ENCODE data around the gene MAPKAP1.

- TF ChIP-seq EZH2 (IDR thresholded peaks at IDR 0.05; ENCODE audit: insufficient read depth, poor library complexity, severe bottlenecking) (no peak), EZH2phosphoT487 (IDR thresholded peaks at IDR 0.05; ENCODE audit: insufficient read depth, low read depth) (no peak)
Measured at GRCh38 chr9:125400725-125401716, 306.0 kb downstream of the MAPKAP1 start.

Data from GM23248 (cell line).